Erythroblast (primary cell): ENCODE data around the gene NINJ2.
"Not testable (repeated sequence)": the region's sequence is repeated elsewhere in the genome, so short reads cannot be mapped to it uniquely, and the experiment has no call there.

Source experiments
- DNase-seq, 2 experiments: peaks; one replicate each; lab custom pipeline; 2025; lab: John Stamatoyannopoulos, UW
- GATA1 ChIP-seq: IDR thresholded peaks from 2 replicates; pipeline ENCODE4 v1.6.1; 2011; ENCODE audit warnings: low read depth, mild to moderate bottlenecking, control low read depth, low read length, moderate library complexity
- POLR2A ChIP-seq: IDR thresholded peaks from 2 replicates; pipeline ENCODE4 v1.6.1; 2011; ENCODE audit warnings: mild to moderate bottlenecking, low read length

NINJ2 gene

GRCh38 chr12:640773-641172 is 22.5 kb downstream of the NINJ2 start:
- no peak for DNase-seq
- no peak for TF ChIP-seq GATA1
- no peak for TF ChIP-seq POLR2A

GRCh38 chr12:639988-640387 is 23.3 kb downstream of the NINJ2 start:
- DNase-seq = no peak
- TF ChIP-seq GATA1 = no peak
- no peak for TF ChIP-seq POLR2A

- peak; percentile 17 to 21 for DNase-seq
- TF ChIP-seq GATA1 = no peak
- no peak for TF ChIP-seq POLR2A
Observed at GRCh38 chr12:639566-639965, 23.7 kb downstream of the NINJ2 start.

- TF ChIP-seq POLR2A (no peak), GATA1 (no peak)
- no peak for DNase-seq
Observed at GRCh38 chr12:638953-639557, 24.2 kb downstream of the NINJ2 start.

- no peak for DNase-seq
- no peak for TF ChIP-seq GATA1
- no peak for TF ChIP-seq POLR2A
Observed at GRCh38 chr12:636632-637031, 26.6 kb downstream of the NINJ2 start.

GRCh38 chr12:633731-634130 is 29.5 kb downstream of the NINJ2 start:
- no peak for DNase-seq
- TF ChIP-seq GATA1 (no peak), POLR2A (no peak)

- DNase-seq = no peak
- TF ChIP-seq POLR2A (no peak), GATA1 (no peak)
Observed at GRCh38 chr12:632102-632696, 31.0 kb downstream of the NINJ2 start.

GRCh38 chr12:630656-631632 is 32.3 kb downstream of the NINJ2 start:
- DNase-seq = peak; percentile 82 to 85
- TF ChIP-seq GATA1 (no peak), POLR2A (peak; percentile 39)

GRCh38 chr12:628742-629078 is 34.5 kb downstream of the NINJ2 start:
- not testable (repeated sequence) for DNase-seq

GRCh38 chr12:627863-628741 is 35.1 kb downstream of the NINJ2 start:
- DNase-seq = no peak
- TF ChIP-seq POLR2A (no peak), GATA1 (no peak)

GRCh38 chr12:627285-627684 is 36.0 kb downstream of the NINJ2 start:
- TF ChIP-seq GATA1 (no peak), POLR2A (no peak)
- no peak for DNase-seq

- TF ChIP-seq POLR2A (no peak), GATA1 (no peak)
- DNase-seq = no peak
Observed at GRCh38 chr12:625998-626397, 37.2 kb downstream of the NINJ2 start.

- no peak for DNase-seq
- TF ChIP-seq GATA1 = no peak
- no peak for TF ChIP-seq POLR2A
Observed at GRCh38 chr12:623865-624372, 39.3 kb downstream of the NINJ2 start.
